HG02840 (cell line): ENCODE data around the gene PCDHGA7.
A peak's percentile ranks its signal among the peaks of the same experiment; 100 is the strongest.
"Not testable (repeated sequence)": the region's sequence is repeated elsewhere in the genome, so short reads cannot be mapped to it uniquely, and the experiment has no call there.

ENCODE experiments used
- ATAC-seq: cut with Tn5 transposase; IDR thresholded peaks from one replicate; pipeline ENCODE4 v1.9.1; 2021; ENCODE audit warnings: mild to moderate bottlenecking, moderate library complexity, moderate number of reproducible peaks; ENCODE audit not compliant: unreplicated experiment, low FRiP score

The PCDHGA7 gene

DNA sequence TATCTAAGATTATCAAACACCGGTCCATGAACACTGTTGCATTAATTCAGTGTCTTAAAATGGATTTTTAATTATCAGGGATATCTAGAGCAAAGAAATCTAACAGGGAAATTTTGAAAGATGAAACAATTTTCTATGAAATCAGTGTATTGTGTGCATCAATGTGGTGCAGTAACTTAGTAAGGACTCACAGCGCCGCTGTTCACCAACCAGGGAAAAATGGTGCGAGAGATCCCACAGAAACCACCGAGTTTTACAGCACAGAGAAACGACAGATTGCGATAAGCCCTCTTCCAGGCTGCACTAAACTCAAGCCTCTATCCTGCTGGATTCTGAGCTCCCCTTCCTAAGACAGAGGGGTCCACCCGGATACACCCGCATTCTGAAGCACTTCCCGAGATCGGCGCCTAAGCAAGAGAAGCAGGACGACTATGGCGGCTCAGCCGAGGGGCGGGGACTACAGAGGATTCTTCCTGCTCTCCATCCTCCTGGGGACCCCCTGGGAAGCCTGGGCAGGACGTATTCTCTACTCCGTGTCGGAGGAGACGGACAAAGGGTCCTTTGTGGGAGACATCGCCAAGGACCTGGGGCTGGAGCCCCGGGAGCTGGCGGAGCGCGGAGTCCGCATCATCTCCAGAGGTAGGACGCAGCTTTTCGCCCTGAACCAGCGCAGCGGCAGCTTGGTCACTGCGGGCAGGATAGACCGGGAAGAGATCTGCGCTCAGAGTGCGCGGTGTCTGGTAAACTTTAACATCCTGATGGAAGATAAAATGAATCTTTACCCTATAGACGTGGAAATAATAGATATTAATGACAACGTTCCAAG is at the start of gene PCDHGA7:
Gene PCDHGA7 (plus strand): TSS at position 274 of the 826 bp plus-strand sequence. CDS start 158 bp downstream, at position 432.
- ATAC-seq = no peak

DNA sequence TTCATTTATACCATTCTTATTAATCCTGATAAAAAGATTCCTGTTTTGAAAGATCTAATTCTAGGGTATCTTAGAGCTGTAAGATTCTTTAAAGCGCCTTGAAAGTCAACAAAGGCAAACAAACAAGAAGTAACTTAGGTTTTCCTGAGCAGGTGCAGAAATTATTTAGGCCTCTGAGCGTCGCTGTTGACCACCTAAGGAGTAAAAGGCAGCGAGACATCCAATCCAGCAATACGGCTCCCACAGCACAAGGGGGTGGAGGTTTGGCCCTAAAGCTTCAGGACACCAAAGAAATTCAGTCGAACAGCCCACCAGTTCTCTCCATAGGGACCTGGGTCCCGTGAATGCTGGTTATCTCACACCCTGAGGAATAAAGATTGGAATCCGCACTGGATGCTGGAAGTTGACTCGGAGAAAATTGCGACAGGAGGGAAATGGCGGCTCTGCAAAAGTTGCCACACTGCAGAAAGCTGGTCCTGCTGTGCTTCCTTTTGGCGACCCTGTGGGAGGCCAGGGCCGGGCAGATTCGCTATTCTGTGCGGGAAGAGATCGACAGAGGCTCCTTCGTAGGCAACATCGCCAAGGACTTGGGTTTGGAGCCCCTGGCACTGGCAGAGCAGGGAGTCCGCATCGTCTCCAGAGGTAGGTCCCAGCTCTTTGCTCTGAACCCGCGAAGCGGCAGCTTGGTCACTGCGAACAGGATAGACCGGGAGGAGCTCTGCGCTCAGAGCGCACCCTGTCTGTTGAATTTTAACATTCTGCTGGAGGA is 43.8 kb upstream of the PCDHGA7 start, which contains the start of gene PCDHGA2:
Gene PCDHGA2 (plus strand): TSS at position 223 of the 769 bp plus-strand sequence.
- ATAC-seq = no peak

DNA sequence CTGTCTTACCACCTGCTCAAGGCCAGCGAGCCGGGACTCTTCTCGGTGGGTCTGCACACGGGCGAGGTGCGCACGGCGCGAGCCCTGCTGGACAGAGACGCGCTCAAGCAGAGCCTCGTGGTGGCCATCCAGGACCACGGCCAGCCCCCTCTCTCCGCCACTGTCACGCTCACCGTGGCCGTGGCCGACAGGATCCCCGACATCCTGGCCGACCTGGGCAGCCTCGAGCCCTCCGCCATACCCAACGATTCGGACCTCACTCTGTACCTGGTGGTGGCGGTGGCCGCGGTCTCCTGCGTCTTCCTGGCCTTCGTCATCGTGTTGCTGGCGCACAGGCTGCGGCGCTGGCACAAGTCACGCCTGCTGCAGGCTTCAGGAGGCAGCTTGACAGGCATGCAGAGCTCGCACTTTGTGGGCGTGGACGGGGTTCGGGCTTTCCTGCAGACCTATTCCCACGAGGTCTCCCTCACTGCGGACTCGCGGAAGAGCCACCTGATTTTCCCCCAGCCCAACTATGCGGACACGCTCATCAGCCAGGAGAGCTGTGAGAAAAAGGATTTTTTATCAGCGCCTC is 41.7 kb upstream of the PCDHGA7 start:
- not testable (repeated sequence) for ATAC-seq

DNA sequence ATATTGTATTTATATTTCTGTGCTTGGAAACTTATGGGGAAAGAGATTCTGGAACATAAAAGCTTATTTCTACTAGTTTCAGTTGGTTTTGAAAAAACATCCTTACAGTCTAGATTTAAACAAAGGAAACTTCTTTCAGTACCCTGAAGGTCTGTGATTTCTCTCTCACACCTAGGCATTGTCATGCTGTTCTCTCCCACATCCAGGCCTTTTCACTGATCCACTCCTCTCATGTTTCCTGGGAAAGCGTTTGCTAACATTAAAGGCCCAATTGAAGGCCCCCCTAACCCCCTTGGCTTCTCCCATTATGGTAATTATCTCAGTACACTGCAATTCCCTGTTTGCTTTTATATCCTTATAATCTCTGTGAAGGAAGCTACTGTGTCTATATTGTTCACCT is 39.8 kb upstream of the PCDHGA7 start:
- no peak for ATAC-seq

DNA sequence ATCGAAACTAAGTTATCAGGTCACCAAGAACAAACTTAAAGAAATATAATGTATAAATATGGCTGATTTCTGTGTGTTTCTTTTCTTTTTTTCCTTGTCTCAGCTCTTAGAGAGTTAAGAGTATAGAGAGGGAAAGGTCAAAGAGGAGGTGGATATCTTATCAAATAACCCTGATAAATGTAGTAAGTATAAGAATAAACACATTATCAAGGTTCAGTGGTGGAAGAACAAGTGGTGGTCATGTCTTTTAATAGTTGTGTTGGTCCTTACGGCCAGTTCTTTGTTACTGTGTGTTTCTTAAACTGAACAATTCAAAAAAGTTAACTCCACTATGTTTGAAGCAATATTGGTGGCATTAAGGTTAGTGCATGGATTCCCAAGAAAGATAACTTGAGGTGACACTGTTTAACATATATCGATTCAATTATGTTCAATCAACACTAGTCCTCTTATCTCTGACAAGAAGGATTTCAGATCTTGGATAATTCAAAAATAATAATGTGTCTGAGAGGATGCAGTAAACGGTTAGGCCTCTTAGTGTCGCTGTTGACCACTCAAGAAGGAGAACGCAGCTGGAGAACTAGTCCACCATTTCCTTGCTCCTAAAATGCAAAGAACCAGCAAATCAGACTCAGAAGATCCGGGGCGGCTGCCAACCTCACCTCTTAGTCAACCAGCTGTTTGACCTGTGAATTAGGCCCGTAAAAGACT is 39.1 kb upstream of the PCDHGA7 start, which contains the start of gene PCDHGA3:
Gene PCDHGA3 (plus strand): TSS at position 588 of the 711 bp plus-strand sequence. CDS start 205 bp downstream, outside the sequence.
- no peak for ATAC-seq

DNA sequence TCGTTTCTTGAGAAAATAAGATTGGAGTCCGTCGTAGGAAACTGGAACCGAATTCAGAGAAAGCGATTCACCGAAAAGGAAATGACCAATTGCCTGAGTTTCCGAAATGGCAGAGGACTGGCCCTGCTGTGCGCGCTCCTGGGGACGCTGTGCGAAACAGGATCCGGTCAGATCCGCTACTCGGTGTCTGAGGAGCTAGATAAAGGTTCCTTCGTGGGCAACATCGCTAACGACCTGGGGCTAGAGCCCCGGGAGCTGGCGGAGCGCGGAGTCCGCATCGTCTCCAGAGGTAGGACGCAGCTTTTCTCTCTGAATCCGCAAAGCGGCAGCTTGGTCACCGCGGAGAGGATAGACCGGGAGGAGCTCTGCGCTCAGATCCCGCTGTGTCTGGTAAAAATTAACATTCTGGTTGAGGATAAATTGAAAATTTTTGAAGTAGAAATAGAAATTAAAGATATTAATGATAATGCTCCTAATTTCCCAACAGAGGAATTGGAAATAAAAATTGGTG is 38.5 kb upstream of the PCDHGA7 start:
- ATAC-seq = no peak

DNA sequence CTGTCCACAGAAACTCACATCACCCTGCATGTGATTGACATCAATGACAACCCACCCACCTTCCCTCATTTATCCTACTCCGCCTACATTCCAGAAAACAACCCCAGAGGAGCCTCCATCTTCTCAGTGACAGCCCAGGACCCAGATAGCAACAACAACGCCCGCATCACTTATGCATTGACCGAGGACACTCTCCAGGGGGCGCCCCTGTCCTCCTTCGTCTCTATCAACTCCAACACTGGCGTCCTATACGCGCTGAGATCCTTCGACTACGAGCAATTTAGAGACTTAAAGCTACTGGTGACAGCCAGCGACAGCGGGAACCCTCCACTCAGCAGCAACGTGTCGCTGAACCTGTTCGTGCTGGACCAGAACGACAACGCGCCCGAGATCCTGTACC is 37.2 kb upstream of the PCDHGA7 start:
- no peak for ATAC-seq

DNA sequence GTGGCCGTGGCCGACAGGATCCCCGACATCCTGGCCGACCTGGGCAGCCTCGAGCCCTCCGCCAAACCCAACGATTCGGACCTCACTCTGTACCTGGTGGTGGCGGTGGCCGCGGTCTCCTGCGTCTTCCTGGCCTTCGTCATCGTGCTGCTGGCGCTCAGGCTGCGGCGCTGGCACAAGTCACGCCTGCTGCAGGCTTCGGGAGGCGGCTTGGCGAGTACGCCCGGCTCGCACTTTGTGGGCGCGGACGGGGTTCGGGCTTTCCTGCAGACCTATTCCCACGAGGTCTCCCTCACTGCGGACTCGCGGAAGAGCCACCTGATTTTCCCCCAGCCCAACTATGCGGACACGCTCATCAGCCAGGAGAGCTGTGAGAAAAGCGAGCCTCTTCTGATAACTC is 36.5 kb upstream of the PCDHGA7 start:
- ATAC-seq = not testable (repeated sequence)

DNA sequence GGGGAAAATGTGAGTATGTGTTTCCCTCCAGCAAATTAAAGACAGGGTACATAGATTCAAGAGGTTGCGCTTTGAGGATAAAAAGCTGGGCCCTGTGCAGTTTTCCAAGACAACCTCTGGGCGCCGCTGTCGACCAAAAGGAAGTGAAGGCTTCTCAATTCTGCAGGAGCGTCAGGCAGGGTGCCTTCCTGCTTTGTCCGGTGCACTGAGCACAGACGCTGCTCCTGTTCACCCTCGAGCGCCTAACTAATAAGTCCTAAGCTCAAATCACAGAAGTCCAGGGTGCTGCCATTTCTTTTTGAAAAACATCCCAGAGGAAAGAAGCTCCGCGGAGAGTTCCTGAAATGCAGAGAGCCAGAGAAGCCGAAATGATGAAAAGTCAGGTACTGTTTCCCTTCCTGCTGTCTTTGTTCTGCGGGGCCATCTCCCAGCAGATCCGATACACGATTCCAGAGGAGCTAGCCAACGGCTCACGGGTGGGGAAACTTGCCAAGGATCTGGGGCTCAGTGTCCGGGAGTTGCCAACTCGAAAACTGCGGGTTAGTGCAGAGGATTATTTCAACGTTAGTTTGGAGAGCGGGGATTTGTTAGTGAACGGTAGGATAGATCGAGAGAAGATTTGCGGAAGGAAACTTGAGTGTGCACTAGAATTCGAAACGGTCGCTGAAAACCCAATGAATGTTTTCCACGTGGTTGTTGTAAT is 32.5 kb upstream of the PCDHGA7 start, which contains the start of gene PCDHGB1:
Gene PCDHGB1 (plus strand): TSS at position 183 of the 703 bp plus-strand sequence. CDS start 162 bp downstream, at position 345.
- no peak for ATAC-seq

DNA sequence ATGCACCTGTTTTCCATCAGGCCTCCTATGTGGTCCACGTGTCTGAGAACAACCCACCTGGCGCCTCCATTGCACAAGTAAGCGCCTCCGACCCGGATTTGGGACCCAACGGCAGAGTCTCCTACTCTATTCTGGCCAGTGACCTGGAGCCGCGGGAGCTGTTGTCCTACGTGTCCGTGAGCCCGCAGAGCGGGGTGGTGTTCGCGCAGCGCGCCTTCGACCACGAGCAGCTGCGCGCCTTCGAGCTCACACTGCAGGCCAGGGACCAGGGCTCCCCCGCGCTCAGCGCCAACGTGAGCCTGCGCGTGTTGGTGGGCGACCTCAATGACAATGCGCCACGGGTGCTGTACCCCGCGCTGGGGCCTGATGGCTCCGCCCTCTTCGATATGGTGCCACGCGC is 31.0 kb upstream of the PCDHGA7 start:
- no peak for ATAC-seq

DNA sequence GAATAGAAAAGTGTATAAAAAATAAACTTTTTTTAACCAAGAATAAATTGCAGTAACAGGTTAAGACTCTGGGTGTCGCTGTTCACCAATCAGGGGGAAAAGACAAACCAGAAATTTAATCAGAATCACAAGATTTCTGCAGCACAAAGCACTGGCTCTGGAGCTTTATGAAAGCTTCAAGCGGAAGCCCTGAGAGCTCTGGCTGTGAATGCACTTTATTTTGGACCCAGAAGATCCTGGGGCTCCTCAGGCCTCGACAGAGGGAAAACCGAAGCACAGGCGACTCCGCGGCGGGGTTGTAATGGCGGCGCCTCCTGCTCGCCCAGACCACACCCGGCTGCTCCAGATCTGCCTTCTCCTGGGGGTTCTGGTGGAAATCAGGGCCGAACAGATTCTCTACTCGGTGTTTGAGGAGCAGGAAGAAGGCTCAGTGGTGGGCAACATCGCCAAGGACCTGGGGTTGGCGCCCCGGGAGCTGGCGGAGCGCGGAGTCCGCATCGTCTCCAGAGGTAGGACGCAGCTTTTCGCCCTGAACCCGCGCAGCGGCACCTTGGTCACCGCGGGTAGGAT is 27.6 kb upstream of the PCDHGA7 start, which contains the start of gene PCDHGA4:
Gene PCDHGA4 (plus strand): TSS at position 122 of the 570 bp plus-strand sequence. CDS start 87 bp downstream, at position 209.
- ATAC-seq = no peak

DNA sequence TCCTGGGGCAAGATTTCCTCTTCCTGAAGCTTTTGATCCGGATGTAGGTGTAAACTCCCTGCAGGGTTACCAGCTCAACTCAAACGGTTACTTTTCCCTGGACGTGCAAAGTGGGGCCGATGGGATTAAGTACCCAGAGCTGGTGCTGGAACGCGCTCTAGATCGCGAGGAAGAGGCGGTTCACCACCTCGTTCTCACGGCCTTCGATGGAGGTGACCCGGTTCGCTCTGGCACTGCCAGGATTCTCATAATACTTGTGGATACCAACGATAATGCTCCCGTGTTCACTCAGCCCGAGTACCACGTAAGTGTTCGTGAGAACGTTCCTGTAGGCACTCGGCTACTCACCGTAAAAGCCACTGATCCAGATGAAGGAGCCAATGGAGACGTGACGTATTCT is 26.9 kb upstream of the PCDHGA7 start:
- ATAC-seq = no peak

DNA sequence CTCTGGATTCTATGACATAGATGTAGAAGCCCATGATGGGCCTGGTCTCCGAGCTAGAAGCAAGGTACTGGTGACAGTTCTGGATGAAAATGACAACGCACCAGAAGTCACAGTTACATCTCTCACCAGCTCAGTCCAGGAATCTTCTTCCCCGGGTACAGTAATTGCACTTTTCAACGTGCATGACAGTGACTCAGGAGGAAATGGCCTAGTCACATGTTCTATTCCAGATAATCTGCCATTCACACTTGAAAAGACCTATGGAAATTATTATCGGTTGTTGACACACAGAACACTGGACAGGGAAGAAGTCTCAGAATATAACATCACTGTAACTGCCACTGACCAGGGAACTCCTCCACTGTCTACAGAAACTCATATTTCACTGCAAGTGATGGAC is 26.4 kb upstream of the PCDHGA7 start:
- no peak for ATAC-seq

DNA sequence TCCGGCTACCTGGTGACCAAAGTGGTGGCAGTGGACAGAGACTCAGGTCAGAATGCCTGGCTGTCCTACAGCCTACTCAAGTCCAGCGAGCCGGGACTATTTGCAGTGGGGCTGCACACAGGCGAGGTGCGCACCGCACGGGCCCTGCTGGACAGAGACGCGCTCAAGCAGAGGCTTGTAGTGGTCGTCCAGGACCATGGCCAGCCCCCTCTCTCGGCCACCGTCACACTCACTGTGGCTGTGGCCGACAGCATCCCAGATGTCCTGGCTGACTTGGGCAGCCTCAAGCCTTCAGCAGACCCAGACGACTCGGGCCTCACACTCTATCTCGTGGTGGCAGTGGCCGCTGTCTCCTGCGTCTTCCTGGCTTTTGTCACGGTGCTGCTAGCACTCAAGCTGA is 25.6 kb upstream of the PCDHGA7 start:
- no peak for ATAC-seq

DNA sequence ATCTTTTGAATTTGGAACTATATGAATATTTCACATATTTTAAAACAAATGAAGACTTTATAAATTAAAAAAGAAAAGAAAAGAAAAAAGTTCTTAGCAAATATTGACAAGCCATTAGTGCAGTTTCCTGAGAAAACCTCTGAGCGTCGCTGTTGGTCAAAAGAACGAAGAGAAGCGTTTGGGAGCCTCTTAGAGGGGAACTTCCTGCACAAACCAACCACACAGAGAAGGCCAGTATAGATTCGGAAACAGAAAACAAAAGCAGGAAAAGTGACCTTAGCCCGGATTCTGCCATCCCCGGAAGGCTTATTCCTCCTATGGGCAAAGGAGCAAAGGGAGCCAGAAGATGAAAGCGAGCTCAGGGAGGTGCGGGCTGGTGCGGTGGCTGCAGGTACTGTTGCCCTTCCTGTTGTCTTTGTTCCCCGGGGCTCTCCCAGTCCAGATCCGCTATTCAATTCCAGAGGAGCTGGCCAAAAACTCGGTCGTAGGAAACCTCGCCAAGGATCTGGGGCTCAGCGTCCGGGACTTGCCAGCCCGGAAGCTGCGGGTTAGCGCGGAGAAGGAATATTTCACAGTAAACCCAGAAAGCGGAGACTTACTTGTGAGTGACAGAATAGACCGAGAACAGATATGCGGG is 22.6 kb upstream of the PCDHGA7 start, which contains the start of gene PCDHGB2:
Gene PCDHGB2 (plus strand): TSS at position 205 of the 637 bp plus-strand sequence. CDS start 142 bp downstream, at position 347.
- ATAC-seq = peak; percentile 74

DNA sequence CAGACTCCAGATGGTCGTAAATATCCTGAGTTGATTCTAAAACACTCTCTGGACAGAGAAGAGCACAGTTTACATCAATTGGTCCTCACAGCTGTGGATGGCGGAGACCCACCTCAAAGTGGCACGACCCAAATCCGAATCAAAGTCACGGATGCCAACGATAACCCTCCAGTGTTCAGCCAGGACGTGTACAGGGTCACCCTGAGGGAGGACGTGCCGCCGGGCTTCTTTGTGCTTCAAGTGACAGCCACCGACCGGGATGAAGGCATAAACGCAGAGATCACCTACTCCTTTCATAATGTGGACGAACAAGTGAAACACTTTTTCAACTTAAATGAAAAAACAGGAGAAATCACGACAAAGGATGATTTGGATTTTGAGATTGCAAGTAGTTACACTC is 21.9 kb upstream of the PCDHGA7 start:
- ATAC-seq = no peak

DNA sequence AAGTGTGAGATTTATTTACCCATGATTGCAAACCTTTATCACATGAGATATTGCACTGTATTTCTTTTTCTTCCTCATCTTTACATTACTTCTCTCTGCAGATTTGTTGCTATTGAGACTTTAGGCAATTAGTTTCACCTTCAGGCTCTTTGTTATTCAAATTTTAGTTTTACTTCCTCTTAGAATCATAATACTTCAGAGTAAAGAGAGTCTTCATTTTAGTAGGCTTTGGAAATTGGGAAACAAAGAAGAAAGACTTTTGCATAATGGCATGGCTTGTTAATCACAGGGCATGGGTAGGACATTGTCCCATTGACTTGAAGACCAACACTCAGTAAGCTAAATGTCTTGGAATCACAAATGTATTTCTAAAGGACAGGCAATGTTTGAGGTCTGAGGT is 19.8 kb upstream of the PCDHGA7 start:
- ATAC-seq = no peak

DNA sequence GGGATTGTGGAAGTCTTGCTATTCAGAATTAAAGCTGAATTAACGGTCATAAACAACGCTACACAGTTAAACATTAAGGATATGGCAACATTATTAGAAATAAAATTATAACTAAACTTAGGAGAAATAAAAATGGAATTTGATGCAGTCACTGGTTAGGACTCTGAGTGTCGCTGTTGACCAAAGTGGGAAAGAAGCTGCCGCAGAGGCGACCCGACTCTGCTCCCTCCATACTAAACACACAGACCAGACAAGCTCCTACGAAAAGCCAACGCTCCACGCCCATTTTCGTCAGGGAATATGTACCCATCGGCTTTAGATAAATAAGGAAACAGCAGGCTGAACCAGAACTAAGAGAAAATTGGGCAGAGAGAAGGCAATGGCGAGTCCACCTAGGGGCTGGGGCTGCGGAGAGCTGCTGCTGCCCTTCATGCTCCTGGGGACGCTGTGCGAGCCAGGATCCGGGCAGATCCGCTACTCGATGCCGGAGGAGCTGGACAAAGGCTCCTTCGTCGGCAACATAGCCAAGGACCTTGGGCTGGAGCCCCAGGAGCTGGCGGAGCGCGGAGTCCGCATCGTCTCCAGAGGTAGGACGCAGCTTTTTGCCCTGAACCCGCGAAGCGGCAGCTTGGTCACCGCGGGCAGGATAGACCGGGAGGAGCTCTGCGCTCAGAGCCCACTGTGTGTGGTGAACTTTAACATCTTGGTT is 18.4 kb upstream of the PCDHGA7 start, which contains the start of gene PCDHGA5:
Gene PCDHGA5 (plus strand): TSS at position 211 of the 709 bp plus-strand sequence. CDS start 169 bp downstream, at position 380.
- no peak for ATAC-seq
